Thyroid gland (tissue), 4 donors: Measurements from ENCODE around the gene GPC6.

Experiments used
- POLR2A ChIP-seq, 2 donors: fragments of 450-650 bp; IDR thresholded peaks; one replicate each; pipeline ENCODE4 v1.6.1; 2017; ENCODE audit warnings: antibody characterized with exemption in 2 of 2, mild to moderate bottlenecking in 2 of 2, moderate library complexity in 1 of 2
- TF ChIP-seq, protein P1 (sequence below), 6 experiments: fragments of 200-600 bp in 3 of 6; fragments of 450-650 bp in 3 of 6; sonication (generic) in 3 of 6; IDR thresholded peaks; one replicate each; pipeline ENCODE4 v1.5.1; 2016 to 2019; ENCODE audit warnings: antibody characterized with exemption in 6 of 6, mild to moderate bottlenecking in 2 of 6, inconsistent platforms in 1 of 6, moderate library complexity in 1 of 6

DNA sequence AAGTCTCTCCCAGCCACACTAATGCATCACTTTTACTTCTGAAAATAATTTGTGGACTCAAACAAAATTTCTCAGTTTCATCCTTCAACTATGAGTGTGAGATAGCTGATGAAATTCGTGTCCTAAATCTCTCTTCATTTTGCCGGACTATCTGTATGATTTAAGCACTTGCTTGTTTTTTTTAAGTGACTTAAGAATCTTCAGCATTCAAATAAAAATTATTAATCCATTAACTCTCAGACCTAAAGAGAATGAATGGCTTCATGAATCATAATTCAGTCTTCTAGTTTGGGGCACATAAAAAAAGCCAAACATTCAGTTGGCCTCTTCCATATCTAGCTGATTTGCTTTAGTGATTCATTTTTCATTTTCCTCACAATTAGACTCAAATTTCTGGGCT is 673.4 kb downstream of the GPC6 start:
- TF ChIP-seq, protein P1, sequence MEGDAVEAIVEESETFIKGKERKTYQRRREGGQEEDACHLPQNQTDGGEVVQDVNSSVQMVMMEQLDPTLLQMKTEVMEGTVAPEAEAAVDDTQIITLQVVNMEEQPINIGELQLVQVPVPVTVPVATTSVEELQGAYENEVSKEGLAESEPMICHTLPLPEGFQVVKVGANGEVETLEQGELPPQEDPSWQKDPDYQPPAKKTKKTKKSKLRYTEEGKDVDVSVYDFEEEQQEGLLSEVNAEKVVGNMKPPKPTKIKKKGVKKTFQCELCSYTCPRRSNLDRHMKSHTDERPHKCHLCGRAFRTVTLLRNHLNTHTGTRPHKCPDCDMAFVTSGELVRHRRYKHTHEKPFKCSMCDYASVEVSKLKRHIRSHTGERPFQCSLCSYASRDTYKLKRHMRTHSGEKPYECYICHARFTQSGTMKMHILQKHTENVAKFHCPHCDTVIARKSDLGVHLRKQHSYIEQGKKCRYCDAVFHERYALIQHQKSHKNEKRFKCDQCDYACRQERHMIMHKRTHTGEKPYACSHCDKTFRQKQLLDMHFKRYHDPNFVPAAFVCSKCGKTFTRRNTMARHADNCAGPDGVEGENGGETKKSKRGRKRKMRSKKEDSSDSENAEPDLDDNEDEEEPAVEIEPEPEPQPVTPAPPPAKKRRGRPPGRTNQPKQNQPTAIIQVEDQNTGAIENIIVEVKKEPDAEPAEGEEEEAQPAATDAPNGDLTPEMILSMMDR (IDR thresholded peaks at IDR 0.05) = no peak
- TF ChIP-seq POLR2A (IDR thresholded peaks at IDR 0.05) = no peak
